ENCODE measurements around the gene GABRR3. TPM values are rescaled to one million over a fixed set of nuclear protein-coding genes. Genes with fewer than 3 reads are reported as not detected.

Gene GABRR3
- total RNA-seq, 1 experiment from 2014 or later: not detected

DNA sequence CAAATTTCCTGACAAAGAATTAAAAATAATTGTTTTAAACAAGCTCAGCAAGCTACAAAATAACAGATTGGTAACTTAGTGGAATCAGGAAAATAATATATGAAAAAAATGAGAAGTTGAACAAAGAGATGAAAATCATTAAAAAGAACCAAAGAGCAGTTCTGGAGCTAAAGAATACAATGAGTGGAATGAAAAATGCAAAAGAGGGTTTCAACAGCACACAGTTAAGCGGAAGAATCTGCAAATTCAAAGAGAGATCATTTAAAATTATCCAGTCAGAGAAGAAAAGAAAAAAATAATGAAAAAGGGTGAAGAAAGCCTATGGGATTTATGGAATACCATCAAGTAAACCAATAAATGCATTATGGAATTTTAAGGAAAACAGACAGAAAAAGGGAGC lies 6.2 kb upstream of the GABRR3 start:
- intact Hi-C loops (cut with micrococcal nuclease): loop anchor here (5.0 kb wide), 1 partner anchor 761 kb away; no protein-coding TSS in a partner anchor
- no peaks in the 10 kb centered on the region for H4K20me1 ChIP-seq (ENCODE audit: low read length)

DNA sequence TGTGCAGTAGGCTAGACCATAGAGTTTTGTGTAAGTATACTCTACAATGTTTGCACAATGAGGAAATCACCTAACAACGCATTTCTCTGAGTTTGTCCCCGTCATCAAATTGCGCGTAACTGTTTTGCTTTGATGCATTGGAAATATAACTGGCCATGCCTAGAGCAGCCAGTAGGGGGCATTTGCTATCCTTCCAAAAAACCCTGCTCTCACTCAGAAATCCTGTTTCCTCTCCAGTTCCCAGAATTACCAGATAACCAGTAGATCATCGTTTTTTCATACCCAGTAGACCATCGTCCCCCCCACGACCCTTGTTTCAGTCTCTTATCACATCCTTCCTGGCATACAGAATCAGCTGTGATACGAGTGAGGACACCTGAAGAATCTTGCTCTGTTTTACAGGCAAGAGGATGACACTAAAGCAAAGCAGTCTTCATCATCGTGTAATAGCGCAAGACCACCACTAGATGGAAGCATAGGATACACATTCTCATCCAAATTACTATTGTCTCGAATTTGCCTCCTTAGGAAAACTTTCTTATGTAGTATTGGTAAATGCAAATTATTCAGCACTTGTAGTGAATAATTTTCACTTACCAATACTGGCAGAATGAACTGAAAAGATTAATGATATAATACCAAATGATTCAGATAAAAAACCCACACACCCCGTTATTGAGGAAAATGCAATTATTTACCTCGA lies 4.4 kb upstream of the GABRR3 start:
- H3K27ac ChIP-seq (ENCODE audit: low read length): no peak overlapping the region
- no peaks in the 10 kb centered on the region for H3K79me2 ChIP-seq (ENCODE audit: low read length)
- ChIA-PET POLR2A (ENCODE audit: unreplicated experiment) (no interaction called here), CTCF (interaction anchor here (0.6 kb wide), 1 partner anchor 293 kb away, joined by 4 read pairs; no protein-coding TSS in a partner anchor)
- no peaks in the 10 kb centered on the region for H3K4me1 ChIP-seq (ENCODE audit: insufficient read depth, low read length)
- H3K4me3 ChIP-seq (ENCODE audit: low read length): peak overlapping the region; percentile 61
- H3K4me2 ChIP-seq (ENCODE audit: low read length): peak overlapping the region; percentile 87
- ATAC-seq: peak; percentile 89
- H2AFZ ChIP-seq (ENCODE audit: low read length): peak overlapping the region; percentile 82
- H3K9ac ChIP-seq (ENCODE audit: low read length): no peak overlapping the region
- intact Hi-C loops (cut with micrococcal nuclease): loop anchor here (1.0 to 5.0 kb wide), 9 partner anchors 145 to 763 kb away; partner anchors contain the start of genes CLDND1 and CPOX
- peaks cover 5% of the 10 kb centered on the region; the same call in 1 of the 2 replicates for H3K9me3 ChIP-seq (ENCODE audit: low read length)
- DNase-seq: peak; percentile 89
- H3K9me2 ChIP-seq (replicated peaks; ENCODE audit: low read length): no peaks in the 10 kb centered on the region
- no peaks in the 10 kb centered on the region for H3K36me3 ChIP-seq (ENCODE audit: low read depth, low read length)
- no TSS peak for BruUV-seq (replicated peaks)
- no peaks in the 10 kb centered on the region for H3F3A ChIP-seq (ENCODE audit: low read length, unreplicated experiment)
- H3K27me3 ChIP-seq (ENCODE audit: low read length): peaks cover 16% of the 10 kb centered on the region
- TF ChIP-seq EZH2 (IDR thresholded peaks at IDR 0.05; ENCODE audit: low read length, unreplicated experiment): no peak
- TF ChIP-seq, protein P1, sequence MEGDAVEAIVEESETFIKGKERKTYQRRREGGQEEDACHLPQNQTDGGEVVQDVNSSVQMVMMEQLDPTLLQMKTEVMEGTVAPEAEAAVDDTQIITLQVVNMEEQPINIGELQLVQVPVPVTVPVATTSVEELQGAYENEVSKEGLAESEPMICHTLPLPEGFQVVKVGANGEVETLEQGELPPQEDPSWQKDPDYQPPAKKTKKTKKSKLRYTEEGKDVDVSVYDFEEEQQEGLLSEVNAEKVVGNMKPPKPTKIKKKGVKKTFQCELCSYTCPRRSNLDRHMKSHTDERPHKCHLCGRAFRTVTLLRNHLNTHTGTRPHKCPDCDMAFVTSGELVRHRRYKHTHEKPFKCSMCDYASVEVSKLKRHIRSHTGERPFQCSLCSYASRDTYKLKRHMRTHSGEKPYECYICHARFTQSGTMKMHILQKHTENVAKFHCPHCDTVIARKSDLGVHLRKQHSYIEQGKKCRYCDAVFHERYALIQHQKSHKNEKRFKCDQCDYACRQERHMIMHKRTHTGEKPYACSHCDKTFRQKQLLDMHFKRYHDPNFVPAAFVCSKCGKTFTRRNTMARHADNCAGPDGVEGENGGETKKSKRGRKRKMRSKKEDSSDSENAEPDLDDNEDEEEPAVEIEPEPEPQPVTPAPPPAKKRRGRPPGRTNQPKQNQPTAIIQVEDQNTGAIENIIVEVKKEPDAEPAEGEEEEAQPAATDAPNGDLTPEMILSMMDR (conservative IDR thresholded peaks at IDR 0.05; ENCODE audit: low read depth, low read length): peak; percentile 98
- no peak for TF ChIP-seq EZH2phosphoT487 (IDR thresholded peaks at IDR 0.05; ENCODE audit: borderline replicate concordance, low read length)
- H4K20me1 ChIP-seq (ENCODE audit: low read length): no peaks in the 10 kb centered on the region

More for the DNA sequence above, 6.2 kb upstream of the GABRR3 start:
- no peaks in the 10 kb centered on the region for H3K36me3 ChIP-seq (ENCODE audit: low read depth, low read length)
- H3K4me1 ChIP-seq (ENCODE audit: insufficient read depth, low read length): no peaks in the 10 kb centered on the region
- no peak overlapping the region for H3K4me2 ChIP-seq (ENCODE audit: low read length)
- H3K9me2 ChIP-seq (replicated peaks; ENCODE audit: low read length): no peaks in the 10 kb centered on the region
- H3K27me3 ChIP-seq (ENCODE audit: low read length): peaks cover 13% of the 10 kb centered on the region; the same call in 1 of the 2 replicates
- no peak overlapping the region for H3K9ac ChIP-seq (ENCODE audit: low read length)
- no peak overlapping the region for H3K4me3 ChIP-seq (ENCODE audit: low read length)
- ChIA-PET CTCF (no interaction called here), POLR2A (ENCODE audit: unreplicated experiment) (no interaction called here)
- peaks cover 5% of the 10 kb centered on the region; the same call in 1 of the 2 replicates for H3K9me3 ChIP-seq (ENCODE audit: low read length)
- ATAC-seq: no peak
- H3F3A ChIP-seq (ENCODE audit: low read length, unreplicated experiment): no peaks in the 10 kb centered on the region
- no peak overlapping the region for H2AFZ ChIP-seq (ENCODE audit: low read length)
- H3K27ac ChIP-seq (ENCODE audit: low read length): no peak overlapping the region
- H3K79me2 ChIP-seq (ENCODE audit: low read length): no peaks in the 10 kb centered on the region
- TF ChIP-seq EZH2phosphoT487 (IDR thresholded peaks at IDR 0.05; ENCODE audit: borderline replicate concordance, low read length) (no peak), EZH2 (IDR thresholded peaks at IDR 0.05; ENCODE audit: low read length, unreplicated experiment) (no peak)
- TF ChIP-seq, protein P1 (conservative IDR thresholded peaks at IDR 0.05; ENCODE audit: low read depth, low read length): no peak
- no peak for DNase-seq
- BruUV-seq (replicated peaks): no TSS peak

DNA sequence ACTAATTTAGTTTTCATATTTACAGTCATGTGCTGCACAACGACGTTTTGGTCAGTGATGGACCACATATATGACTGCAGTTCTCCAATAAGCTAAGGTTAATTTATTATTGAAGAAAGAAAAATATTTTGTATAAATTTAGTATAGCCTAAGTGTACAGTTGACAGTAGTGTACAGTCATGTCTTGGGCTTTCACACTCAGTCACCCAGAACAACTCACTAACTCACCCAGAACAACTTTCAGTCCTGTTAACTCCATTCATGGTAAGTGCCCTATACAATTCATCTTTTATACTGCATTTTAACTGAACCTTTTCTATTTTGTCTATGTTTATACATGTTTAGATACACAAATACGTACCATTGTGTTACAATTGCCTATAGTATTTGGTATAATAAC lies 3.8 kb upstream of the GABRR3 start:
- BruUV-seq (replicated peaks): no TSS peak

More for the DNA sequence above, 3.8 kb upstream of the GABRR3 start:
- ATAC-seq (peak; percentile 27; the same call in 1 of the 2 replicates), DNase-seq (no peak)
- ChIA-PET CTCF (interaction anchor here (0.7 kb wide), 1 partner anchor 980 kb away, joined by 3 read pairs; no protein-coding TSS in a partner anchor), POLR2A (ENCODE audit: unreplicated experiment) (no interaction called here)
- intact Hi-C loops (cut with micrococcal nuclease): loop anchor here (1.0 to 2.0 kb wide), 8 partner anchors 146 to 554 kb away; partner anchors contain the start of genes CLDND1 and CPOX
- H3K4me1 ChIP-seq (ENCODE audit: insufficient read depth, low read length): no peaks in the 10 kb centered on the region
- TF ChIP-seq EZH2phosphoT487 (IDR thresholded peaks at IDR 0.05; ENCODE audit: borderline replicate concordance, low read length) (no peak), EZH2 (IDR thresholded peaks at IDR 0.05; ENCODE audit: low read length, unreplicated experiment) (no peak)
- TF ChIP-seq, protein P1 (conservative IDR thresholded peaks at IDR 0.05; ENCODE audit: low read depth, low read length): no peak
- no peaks in the 10 kb centered on the region for H4K20me1 ChIP-seq (ENCODE audit: low read length)
- H3K27ac ChIP-seq (ENCODE audit: low read length): no peak overlapping the region
- H3F3A ChIP-seq (ENCODE audit: low read length, unreplicated experiment): no peaks in the 10 kb centered on the region
- H3K9ac ChIP-seq (ENCODE audit: low read length): no peak overlapping the region
- peak overlapping the region; percentile 61 for H3K4me3 ChIP-seq (ENCODE audit: low read length)
- peak overlapping the region; percentile 87 for H3K4me2 ChIP-seq (ENCODE audit: low read length)
- H3K36me3 ChIP-seq (ENCODE audit: low read depth, low read length): no peaks in the 10 kb centered on the region
- peaks cover 18% of the 10 kb centered on the region for H3K27me3 ChIP-seq (ENCODE audit: low read length)
- H2AFZ ChIP-seq (ENCODE audit: low read length): peak overlapping the region; percentile 82
- no peaks in the 10 kb centered on the region for H3K9me2 ChIP-seq (replicated peaks; ENCODE audit: low read length)
- H3K9me3 ChIP-seq (ENCODE audit: low read length): peaks cover 5% of the 10 kb centered on the region; the same call in 1 of the 2 replicates
- H3K79me2 ChIP-seq (ENCODE audit: low read length): no peaks in the 10 kb centered on the region

Measured in PC-3 (cell line).